ENCODE measurements around the gene NEK7.
A peak's percentile ranks its signal among the peaks of the same experiment; 100 is the strongest.
"Not testable (repeated sequence)": the region's sequence is repeated elsewhere in the genome, so short reads cannot be mapped to it uniquely, and the experiment has no call there.

NEK7 gene
- 133 to 145 reads per million in 2 donors for total RNA-seq

- peak; percentile 53 for DNase-seq
These were observed at the start of gene NEK7 for GRCh38 chr1:198156745-198157240. TSS of gene NEK7 (plus strand) at chr1:198156998. CDS start at chr1:198232581, 75,583 bp downstream.

- no peak for DNase-seq
These were observed 49.7 kb upstream of the NEK7 start for GRCh38 chr1:198107091-198107501.

DNA sequence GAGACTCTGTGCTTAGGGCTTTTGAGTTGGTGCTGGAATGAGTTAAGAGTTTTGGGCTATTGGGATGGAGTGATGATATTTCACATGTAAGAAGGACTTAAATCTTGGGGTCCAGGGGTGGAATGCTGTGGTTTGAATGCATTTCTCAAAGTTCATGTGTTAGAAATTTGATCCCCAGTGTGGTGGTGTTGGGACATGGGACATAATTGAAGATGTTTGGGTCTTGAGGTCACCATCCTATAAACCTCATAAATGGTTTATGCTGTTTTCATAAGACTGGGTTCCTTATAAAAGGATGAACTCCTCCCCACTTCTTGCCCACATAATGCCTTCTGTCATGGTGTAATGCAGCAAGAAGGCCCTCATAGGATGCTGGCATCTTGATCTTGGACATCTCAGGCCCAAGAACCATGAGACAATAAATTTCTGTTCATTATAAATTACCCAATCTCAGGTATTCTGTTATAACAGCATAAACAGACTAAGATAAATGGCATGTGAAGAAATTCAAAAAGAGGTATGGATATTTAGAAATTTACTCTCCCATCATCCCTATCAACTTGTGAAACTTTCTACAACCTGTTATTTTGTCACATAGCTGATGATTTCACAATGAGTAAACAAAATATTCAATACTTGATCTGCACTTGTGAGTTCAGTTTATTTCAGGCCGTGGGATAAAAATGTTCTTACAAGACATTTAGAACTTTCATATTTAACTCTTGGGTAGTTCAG is 48.0 kb upstream of the NEK7 start:
- DNase-seq, result no peak

DNA sequence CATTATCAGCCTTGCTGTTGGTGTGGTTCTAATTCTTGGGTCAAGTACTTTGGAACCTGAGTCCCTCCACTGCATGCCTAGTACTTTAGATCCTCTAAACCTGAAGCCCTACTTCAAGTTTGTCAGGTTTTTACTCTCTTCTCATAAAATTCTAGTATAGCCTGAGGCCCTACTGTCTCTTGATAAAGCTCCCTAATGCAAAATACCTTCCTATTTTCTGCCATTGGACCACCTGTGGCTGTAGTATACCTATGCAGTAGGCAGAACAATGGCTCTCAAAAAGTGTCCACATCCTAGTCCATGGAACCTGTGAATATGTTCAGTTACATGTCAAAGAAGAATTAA is 47.5 kb upstream of the NEK7 start:
- DNase-seq, result no peak

- DNase-seq, result no peak
These were observed 43.5 kb upstream of the NEK7 start for GRCh38 chr1:198113342-198113750.

- DNase-seq, result no peak
These were observed 40.7 kb upstream of the NEK7 start for GRCh38 chr1:198116069-198116468.

DNA sequence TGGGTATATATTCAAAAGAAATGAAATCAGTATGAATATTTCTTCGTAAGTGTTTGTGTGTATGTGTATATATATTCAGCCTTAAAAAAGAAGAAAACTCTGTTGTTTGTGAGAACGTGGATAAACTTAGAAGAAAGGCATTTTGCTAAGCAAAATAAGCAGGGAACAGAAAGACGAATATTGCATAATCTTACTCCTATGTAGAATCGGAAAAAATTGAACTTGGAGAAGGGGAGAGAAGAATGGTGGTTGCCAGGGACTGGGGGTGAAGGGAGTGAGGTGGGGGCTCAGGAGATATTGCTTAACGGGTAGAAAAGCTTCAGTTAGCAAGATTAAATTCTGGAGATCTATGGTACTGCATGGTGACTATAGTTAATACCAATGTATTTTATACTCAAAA is 40.3 kb upstream of the NEK7 start:
- DNase-seq, result no peak

DNA sequence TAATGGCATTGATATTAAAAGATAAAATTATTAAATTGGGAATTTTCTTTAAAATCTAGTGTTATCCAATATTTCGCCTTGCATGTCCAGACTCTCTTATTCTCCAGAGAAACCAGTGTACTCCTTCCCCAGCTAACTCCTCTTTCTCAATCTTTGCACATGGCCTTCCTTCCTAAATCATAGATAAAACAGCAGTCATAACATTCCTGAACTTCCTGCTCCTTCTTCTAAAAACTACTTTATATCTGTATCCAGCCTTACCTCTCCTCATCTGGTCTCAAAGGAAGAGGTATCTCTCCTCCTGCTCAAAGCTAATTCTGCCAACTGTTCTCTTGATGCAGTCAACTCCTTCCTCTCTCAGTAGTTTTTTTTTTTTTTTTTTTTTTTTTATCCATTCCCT is 39.5 kb upstream of the NEK7 start:
- DNase-seq, result no peak

- DNase-seq, result no peak
These were observed 38.7 kb upstream of the NEK7 start for GRCh38 chr1:198118134-198118533.

- DNase-seq, result no peak
These were observed 36.9 kb upstream of the NEK7 start for GRCh38 chr1:198119906-198120305.

GRCh38 chr1:198121056-198121826 is 35.6 kb upstream of the NEK7 start:
- no peak for DNase-seq

- no peak for DNase-seq
These were observed 34.1 kb upstream of the NEK7 start for GRCh38 chr1:198122693-198123092.

GRCh38 chr1:198123133-198123532 is 33.7 kb upstream of the NEK7 start:
- DNase-seq, result no peak

DNA sequence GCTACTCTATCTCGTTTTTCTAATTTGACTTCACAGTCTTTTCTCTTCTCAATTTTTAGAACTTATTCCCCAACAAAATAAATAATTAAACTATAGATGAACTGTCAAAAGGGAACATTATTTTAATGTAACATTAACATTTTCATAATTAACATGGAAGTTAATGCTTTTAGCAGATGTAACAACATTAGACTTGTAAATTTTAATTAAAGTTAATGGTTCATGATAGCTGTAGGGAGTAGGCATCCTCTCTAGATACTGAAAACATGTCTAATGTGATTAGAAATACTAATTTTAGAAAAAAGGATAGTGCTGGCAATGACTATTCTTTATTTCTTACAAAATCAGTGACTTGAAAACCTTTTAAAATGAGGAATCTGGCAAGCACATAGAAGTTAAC is 32.1 kb upstream of the NEK7 start:
- no peak for DNase-seq

- DNase-seq, result no peak
These were observed 30.6 kb upstream of the NEK7 start for GRCh38 chr1:198125995-198126735.

DNA sequence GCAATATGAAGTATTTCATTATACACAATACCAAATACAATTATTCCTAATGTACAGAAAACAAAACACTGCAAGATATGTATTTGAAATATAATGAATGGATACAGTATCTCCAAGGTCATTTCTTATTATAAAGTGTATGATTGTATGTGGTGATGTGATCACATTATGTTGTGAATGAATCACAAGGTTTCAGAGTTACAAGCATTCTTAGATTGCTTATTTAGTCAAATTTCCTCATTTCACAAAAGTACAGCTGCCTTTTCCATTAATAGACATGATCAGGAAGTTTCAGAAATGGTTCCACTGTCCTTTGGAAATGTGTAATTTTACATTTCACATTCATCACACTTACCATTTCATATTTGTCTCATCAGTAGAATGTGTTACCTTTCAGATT is 28.3 kb upstream of the NEK7 start:
- no peak for DNase-seq

DNA sequence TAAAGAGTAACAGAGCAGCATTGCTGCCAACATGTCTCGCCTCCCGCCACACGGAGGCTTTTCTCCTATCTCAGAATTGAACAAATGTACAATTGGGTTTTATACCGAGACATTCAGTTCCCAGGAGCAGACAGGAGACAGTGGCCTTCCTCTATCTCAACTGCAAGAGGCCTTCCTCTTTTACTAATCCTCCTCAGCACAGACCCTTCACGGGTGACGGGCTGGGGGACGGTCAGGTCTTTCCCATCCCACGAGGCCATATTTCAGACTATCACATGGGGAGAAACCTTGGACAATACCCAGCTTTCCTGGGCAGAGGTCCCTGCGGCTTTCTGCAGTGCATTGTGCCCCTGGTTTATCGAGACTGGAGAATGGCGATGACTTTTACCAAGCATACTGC is 26.7 kb upstream of the NEK7 start:
- DNase-seq, result not testable (repeated sequence)

DNA sequence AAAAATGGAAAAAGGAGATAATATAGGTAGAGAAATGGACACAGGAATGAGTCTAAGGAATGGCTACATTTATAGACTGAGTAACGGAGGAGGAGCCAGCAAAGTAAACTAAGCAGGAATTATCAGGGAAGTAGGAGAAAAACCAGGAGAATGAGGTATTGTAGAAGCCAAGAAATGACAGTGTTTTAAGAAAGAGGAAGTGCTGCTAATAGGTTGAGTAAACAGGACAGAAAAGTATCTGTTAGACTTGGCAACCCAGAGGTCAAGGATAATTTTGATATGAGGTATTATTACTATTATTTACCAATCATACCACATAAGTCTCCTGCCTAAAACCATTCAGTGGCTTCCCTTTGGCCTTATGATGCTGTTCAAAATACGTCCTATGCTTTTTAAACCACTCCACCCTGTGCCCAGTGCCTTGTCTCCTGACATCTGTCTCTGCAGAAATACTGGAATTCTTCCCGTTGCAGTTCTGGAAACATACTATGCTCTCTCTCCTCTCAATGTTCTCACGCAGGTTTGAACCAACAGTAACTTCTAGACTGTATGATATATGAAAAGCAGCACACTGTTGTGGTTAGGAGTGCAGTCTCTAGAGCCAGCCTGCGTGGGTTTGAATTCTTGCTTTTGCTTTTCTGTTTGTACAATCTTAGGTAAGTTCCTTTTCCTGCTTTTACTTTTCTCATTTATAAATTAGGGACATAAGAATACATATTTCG is 24.6 kb upstream of the NEK7 start:
- no peak for DNase-seq

DNA sequence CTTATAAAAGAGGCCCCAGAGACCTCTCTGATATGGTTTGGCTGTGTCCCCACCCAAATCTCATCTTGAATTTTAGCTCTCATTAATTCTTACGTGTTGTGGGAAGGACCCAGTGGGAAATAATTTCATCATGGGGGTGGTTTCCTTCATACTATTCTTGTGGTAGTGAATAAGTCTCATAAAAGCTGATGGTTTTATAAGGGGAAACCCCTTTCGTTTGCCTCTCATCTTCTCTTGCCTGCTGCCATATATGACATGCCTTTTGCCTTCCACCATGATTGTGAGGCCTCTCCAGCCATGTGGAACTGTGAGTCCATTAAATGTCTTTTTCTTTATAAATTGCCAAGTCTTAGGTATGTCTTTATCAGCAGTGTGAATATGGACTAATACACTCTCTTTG is 22.5 kb upstream of the NEK7 start:
- no peak for DNase-seq

GRCh38 chr1:198135366-198135765 is 21.4 kb upstream of the NEK7 start:
- no peak for DNase-seq

DNA sequence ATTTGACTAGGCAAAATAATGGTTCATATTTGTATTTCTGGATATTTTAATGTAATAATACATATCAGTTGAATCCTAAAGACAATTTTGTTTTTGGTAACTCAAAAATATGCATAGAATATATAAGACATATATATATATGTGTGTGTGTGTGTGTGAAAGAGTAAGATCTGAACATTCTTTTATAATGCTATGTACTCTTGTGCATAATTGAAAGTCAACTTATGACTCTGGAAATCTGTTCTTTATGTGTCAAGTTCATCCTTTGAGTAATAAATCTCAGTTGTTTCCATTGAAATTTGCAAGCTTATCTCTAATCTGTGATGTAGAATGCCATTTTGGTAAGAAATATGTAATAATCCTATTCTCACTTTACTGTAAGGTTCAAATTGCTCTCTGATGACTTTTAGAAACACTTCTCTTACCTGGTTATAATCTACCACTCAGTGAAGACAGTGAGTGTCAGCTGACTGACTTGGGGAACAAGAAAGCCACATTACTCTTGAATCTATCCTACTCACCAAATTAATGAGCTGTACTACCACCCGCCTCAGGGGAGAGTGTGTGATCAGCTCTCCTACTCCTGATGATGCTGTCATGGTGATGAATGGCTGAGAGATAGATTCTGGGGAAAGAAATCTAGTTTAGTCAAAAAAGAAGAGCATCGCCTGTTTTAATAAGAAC is 15.0 kb upstream of the NEK7 start:
- no peak for DNase-seq

DNA sequence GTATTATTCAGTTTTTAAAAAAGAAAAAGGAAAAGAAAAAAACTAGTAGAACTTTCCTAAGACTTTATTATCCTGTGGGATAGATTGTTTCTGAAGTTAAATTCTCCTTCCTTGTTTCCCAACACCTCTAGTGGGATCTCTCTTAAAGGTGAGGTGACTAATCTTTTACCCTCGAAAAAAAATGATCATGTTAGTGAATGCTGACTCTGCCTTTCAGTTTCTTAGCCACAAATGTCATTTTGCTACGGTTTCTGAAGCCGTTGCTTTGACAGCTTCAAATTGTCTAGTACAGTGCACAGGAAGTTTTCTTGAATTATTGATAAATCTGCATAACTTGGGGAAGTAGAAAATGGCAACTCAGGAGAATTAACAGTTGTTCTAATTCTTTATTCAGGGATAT is 13.0 kb upstream of the NEK7 start:
- DNase-seq, result no peak
